H1 (cell line): ENCODE results near the gene SPPL2A. TPM values are rescaled to one million over a fixed set of nuclear protein-coding genes. Genes with fewer than 3 reads are reported as not detected.

ENCODE experiments used
- BCL11A ChIP-seq, 2 experiments: IDR thresholded peaks; one replicate each; pipeline ENCODE4 v1.6.1; 2011; ENCODE audit warnings: low read depth in 2 of 2, low read length in 2 of 2, mild to moderate bottlenecking in 2 of 2
- BRCA1 ChIP-seq: IDR thresholded peaks from 2 replicates; pipeline ENCODE4 v1.6.1; 2012; ENCODE audit warnings: low read depth, low read length, improper control_type of control experiment
- CEBPB ChIP-seq: IDR thresholded peaks from 2 replicates; pipeline ENCODE4 v1.6.1; 2012; ENCODE audit warnings: low read depth, low read length
- EP300 ChIP-seq, 2 experiments: IDR thresholded peaks; 1 replicate in 1 of 2; 2 replicates in 1 of 2; pipeline ENCODE4 v1.6.1; 2011 to 2012; ENCODE audit warnings: low read depth in 2 of 2, low read length in 2 of 2, mild to moderate bottlenecking in 2 of 2, borderline replicate concordance in 1 of 2, inconsistent platforms in 1 of 2, moderate library complexity in 1 of 2
- HDAC6 ChIP-seq: IDR thresholded peaks from one replicate; pipeline ENCODE4 v1.7.1; 2012; ENCODE audit warnings: low read depth, mild to moderate bottlenecking, inconsistent platforms, low read length, moderate library complexity
- PHF8 ChIP-seq: fragments of 200-600 bp; sonication (generic); conservative IDR thresholded peaks from 2 replicates; pipeline ENCODE4 v1.7.1; 2012; ENCODE audit warnings: low read depth, mild to moderate bottlenecking, inconsistent platforms, low read length, moderate library complexity
- SP2 ChIP-seq: IDR thresholded peaks from 2 replicates; pipeline ENCODE4 v1.6.1; 2012; ENCODE audit warnings: mild to moderate bottlenecking, low read length, inconsistent platforms
- SUZ12 ChIP-seq: fragments of 200-600 bp; sonication (generic); IDR thresholded peaks from 2 replicates; pipeline ENCODE4 v1.6.1; 2012; ENCODE audit warnings: mild to moderate bottlenecking, inconsistent platforms, low read length, moderate library complexity, mixed read lengths
- TAF7 ChIP-seq: optimal IDR thresholded peaks from 2 replicates; pipeline ENCODE3; 2011; ENCODE audit warnings: low read depth, mild to moderate bottlenecking, inconsistent platforms, low read length, moderate library complexity, borderline replicate concordance
- polyA plus RNA-seq, 7 experiments: library from polyadenylated mRNA; depleted of rRNA in 3 of 7; stranded (reverse) in 5 of 7; unstranded in 2 of 7; fragments of >200 nt in 5 of 7; fragments of 200-250 nt in 2 of 7; gene quantifications; 1 replicate in 5 of 7; 2 replicates in 1 of 7; 4 replicates in 1 of 7; pipeline versions ENCODE4 v1.2.1 to v1.2.3, GENCODE V29; 2011 to 2013; ENCODE audit warnings: missing spikeins in 2 of 7, mixed read lengths in 2 of 7
- total RNA-seq: library from RNA; stranded (reverse); fragmentation: NEBNext Ultra II Directional; extraction: Animal tissue kit (Norgen Biotek cat#: 25700); gene quantifications from 2 replicates; pipeline ENCODE4 v1.2.1, GENCODE V29; 2021
- TF ChIP-seq, protein P1 (sequence below): fragments of 300-600 bp; sonication (generic); IDR thresholded peaks from 2 replicates; pipeline ENCODE4 v1.7.1; 2012; ENCODE audit warnings: low read length, moderate library complexity, mild to moderate bottlenecking, inconsistent platforms; ENCODE audit not compliant: insufficient replicate concordance

Gene SPPL2A
- total and polyA plus RNA-seq, 2 of the 8 experiments (the other 6 are each of a cell fraction or from before 2014, with no cell fraction given), result 15.6 to 52.9 TPM

DNA sequence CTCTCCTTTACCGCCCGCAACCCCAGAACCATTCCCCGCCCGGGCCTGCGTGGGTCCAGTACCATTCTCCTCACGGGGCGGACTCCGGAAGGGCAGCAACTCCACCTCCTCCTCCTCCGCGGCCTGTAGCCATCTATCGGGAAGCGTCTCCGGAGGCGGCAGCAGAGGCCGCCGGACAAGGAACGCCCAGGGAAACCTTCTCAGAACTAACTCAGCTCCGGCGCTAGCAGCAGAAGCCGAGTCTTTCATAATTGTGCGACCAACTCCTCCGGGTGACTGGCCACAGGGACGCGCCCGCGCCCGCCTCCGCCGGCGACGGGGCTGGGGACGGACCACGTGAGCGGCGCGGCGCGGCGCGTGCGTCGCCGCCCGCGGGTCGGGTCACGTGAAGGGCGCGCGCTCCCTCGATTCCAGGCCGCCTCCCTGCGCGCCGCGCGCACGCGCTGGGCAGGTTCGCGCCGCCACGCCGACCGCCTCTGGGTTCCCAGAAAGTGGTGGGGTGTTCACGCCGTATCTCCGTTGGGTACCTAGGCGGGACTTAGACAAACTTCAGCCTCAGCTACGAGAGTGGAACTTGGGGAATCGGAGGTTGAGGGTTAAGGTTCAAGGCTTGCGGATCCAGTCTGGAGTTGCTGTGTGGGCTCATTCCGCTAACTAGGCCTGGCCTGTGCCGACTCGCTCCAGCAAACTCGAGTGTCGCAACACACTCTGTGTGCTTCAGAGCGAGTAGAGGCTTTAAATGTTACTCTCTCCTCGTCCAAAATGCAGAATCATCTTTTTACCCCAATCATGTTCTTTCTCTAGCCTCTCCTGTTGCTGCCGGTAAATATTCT is 78.8 kb downstream of the SPPL2A start, which contains the start of gene TRPM7 (continued):
- TF ChIP-seq, protein P1, sequence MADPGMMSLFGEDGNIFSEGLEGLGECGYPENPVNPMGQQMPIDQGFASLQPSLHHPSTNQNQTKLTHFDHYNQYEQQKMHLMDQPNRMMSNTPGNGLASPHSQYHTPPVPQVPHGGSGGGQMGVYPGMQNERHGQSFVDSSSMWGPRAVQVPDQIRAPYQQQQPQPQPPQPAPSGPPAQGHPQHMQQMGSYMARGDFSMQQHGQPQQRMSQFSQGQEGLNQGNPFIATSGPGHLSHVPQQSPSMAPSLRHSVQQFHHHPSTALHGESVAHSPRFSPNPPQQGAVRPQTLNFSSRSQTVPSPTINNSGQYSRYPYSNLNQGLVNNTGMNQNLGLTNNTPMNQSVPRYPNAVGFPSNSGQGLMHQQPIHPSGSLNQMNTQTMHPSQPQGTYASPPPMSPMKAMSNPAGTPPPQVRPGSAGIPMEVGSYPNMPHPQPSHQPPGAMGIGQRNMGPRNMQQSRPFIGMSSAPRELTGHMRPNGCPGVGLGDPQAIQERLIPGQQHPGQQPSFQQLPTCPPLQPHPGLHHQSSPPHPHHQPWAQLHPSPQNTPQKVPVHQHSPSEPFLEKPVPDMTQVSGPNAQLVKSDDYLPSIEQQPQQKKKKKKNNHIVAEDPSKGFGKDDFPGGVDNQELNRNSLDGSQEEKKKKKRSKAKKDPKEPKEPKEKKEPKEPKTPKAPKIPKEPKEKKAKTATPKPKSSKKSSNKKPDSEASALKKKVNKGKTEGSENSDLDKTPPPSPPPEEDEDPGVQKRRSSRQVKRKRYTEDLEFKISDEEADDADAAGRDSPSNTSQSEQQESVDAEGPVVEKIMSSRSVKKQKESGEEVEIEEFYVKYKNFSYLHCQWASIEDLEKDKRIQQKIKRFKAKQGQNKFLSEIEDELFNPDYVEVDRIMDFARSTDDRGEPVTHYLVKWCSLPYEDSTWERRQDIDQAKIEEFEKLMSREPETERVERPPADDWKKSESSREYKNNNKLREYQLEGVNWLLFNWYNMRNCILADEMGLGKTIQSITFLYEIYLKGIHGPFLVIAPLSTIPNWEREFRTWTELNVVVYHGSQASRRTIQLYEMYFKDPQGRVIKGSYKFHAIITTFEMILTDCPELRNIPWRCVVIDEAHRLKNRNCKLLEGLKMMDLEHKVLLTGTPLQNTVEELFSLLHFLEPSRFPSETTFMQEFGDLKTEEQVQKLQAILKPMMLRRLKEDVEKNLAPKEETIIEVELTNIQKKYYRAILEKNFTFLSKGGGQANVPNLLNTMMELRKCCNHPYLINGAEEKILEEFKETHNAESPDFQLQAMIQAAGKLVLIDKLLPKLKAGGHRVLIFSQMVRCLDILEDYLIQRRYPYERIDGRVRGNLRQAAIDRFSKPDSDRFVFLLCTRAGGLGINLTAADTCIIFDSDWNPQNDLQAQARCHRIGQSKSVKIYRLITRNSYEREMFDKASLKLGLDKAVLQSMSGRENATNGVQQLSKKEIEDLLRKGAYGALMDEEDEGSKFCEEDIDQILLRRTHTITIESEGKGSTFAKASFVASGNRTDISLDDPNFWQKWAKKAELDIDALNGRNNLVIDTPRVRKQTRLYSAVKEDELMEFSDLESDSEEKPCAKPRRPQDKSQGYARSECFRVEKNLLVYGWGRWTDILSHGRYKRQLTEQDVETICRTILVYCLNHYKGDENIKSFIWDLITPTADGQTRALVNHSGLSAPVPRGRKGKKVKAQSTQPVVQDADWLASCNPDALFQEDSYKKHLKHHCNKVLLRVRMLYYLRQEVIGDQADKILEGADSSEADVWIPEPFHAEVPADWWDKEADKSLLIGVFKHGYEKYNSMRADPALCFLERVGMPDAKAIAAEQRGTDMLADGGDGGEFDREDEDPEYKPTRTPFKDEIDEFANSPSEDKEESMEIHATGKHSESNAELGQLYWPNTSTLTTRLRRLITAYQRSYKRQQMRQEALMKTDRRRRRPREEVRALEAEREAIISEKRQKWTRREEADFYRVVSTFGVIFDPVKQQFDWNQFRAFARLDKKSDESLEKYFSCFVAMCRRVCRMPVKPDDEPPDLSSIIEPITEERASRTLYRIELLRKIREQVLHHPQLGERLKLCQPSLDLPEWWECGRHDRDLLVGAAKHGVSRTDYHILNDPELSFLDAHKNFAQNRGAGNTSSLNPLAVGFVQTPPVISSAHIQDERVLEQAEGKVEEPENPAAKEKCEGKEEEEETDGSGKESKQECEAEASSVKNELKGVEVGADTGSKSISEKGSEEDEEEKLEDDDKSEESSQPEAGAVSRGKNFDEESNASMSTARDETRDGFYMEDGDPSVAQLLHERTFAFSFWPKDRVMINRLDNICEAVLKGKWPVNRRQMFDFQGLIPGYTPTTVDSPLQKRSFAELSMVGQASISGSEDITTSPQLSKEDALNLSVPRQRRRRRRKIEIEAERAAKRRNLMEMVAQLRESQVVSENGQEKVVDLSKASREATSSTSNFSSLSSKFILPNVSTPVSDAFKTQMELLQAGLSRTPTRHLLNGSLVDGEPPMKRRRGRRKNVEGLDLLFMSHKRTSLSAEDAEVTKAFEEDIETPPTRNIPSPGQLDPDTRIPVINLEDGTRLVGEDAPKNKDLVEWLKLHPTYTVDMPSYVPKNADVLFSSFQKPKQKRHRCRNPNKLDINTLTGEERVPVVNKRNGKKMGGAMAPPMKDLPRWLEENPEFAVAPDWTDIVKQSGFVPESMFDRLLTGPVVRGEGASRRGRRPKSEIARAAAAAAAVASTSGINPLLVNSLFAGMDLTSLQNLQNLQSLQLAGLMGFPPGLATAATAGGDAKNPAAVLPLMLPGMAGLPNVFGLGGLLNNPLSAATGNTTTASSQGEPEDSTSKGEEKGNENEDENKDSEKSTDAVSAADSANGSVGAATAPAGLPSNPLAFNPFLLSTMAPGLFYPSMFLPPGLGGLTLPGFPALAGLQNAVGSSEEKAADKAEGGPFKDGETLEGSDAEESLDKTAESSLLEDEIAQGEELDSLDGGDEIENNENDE, result no peak
- TF ChIP-seq SUZ12 (no peak), EP300 (IDR thresholded peaks at IDR 0.05; ENCODE audit: borderline replicate concordance in 1 of 2, low read depth in 2 of 2, low read length in 2 of 2) (no peak), BCL11A (IDR thresholded peaks at IDR 0.05; ENCODE audit: low read depth in 2 of 2, low read length in 2 of 2) (no peak), PHF8 (peak; percentile 96), BRCA1 (no peak), TAF7 (peak; percentile 81), HDAC6 (no peak), CEBPB (peak; percentile 88), SP2 (no peak)
